Smooth muscle cell of the brain vasculature (primary cell): ENCODE results near the gene NCKAP5.

Experiments
- DNase-seq: peaks from one replicate; pipeline ENCODE4 v3.0.0-alpha.2; 2012; ENCODE audit warnings: low read depth, low spot score

Gene NCKAP5

GRCh38 chr2:133458280-133458679, 110.0 kb downstream of the NCKAP5 start:
- DNase-seq, result no peak

GRCh38 chr2:133457861-133458260, 110.4 kb downstream of the NCKAP5 start:
- no peak for DNase-seq

- DNase-seq, result no peak
Measured at GRCh38 chr2:133456971-133457370, 111.3 kb downstream of the NCKAP5 start.

GRCh38 chr2:133456156-133456555, 112.1 kb downstream of the NCKAP5 start:
- DNase-seq, result no peak

- no peak for DNase-seq
Measured at GRCh38 chr2:133453032-133453431, 115.2 kb downstream of the NCKAP5 start.

DNA sequence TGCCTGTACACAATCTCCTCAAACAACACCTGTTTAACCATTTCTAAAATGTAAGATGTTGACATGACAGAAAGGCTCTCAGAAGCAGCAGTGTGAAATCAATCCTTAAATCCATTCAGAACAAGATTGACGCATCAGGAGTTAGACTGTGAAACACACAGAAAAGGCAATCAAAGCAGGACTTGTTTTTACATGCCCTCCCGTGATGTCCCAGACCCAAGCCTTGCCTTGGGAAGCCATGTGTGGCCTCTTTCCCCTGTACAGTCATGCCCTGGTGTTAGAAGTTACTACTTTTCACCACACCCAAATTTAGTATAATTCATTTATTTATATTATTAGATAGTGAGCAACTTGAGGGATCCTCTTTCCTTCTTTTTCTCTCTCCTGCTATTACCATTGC, 115.7 kb downstream of the NCKAP5 start:
- no peak for DNase-seq

- DNase-seq, result no peak
Measured at GRCh38 chr2:133452146-133452545, 116.1 kb downstream of the NCKAP5 start.

DNA sequence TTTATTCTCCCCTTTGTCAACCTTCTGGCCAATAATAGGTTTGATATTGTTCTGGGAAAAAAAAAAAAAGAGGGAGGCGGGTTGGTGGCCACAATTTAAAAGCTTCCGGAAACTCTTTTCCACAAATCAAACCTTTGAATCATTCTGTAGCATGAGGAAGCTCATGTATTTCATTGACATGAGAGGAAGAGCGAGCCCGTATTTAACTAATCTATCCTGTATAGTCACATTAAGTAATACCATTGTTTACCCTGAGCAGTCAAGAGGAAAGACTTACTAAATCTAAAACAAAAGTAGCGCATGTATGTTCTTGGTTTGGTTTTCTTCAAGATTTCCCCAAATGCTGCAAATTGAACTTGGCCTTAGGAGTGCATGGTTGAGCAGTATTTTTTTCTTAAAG, 120.1 kb downstream of the NCKAP5 start:
- DNase-seq, result no peak

- no peak for DNase-seq
Measured at GRCh38 chr2:133447303-133447702, 121.0 kb downstream of the NCKAP5 start.

GRCh38 chr2:133444465-133444864, 123.8 kb downstream of the NCKAP5 start:
- DNase-seq, result no peak

DNA sequence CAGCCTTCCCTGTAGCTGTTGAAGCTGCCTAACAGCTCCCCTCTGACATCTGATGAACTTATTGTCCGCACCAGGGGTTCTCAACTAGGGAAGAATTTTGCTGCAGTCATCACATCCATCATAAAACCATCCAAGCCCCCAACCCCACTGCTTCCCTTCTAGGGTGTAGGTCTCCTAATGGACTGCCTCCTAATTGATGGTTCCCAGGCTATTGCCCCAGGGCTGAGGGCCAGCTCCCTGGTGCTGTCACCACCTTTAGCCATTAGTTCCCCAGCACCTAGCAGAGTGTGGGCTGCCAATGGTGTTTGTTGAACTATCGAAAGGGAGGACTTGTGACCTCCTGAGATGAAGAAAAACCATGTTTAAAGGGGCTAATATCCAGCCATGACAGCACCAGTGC, 125.9 kb downstream of the NCKAP5 start:
- no peak for DNase-seq

GRCh38 chr2:133439565-133439920, 128.7 kb downstream of the NCKAP5 start:
- no peak for DNase-seq

DNA sequence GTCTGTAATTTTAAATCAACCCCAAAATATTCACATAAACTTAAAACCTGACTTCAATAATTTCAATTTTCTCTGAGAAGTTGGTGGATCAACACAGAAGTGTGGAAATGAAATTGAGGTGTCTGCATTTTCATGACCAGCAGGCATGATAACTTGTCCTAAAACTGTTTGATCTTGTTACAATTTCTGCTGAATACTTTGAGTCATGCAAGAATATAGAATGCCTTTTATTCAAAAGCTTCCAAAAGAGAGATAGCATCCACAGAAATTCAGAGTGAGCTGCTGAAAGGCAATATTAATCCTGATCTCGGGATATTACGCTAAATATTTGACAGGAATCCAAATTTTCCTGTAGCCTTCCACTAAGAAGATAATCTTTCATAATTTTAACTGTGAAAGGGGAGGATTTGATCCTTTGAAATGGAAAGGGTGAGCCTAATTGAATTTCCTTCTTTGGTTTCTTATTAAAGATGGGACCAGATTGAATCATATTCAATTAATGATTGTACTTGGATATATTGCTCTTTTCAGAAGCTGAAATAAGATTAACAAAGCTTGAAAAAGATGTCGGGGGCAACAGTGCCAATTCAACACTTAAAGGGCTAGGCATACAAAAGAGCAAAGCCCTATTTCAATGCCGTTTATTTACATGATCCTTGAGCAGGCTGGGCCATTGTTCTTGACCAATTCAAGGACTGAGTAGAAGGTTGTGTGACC, 129.3 kb downstream of the NCKAP5 start:
- DNase-seq, result no peak

- no peak for DNase-seq
Measured at GRCh38 chr2:133438026-133438425, 130.2 kb downstream of the NCKAP5 start.

GRCh38 chr2:133437492-133437891, 130.8 kb downstream of the NCKAP5 start:
- DNase-seq, result no peak

GRCh38 chr2:133434959-133435668, 133.1 kb downstream of the NCKAP5 start:
- no peak for DNase-seq

DNA sequence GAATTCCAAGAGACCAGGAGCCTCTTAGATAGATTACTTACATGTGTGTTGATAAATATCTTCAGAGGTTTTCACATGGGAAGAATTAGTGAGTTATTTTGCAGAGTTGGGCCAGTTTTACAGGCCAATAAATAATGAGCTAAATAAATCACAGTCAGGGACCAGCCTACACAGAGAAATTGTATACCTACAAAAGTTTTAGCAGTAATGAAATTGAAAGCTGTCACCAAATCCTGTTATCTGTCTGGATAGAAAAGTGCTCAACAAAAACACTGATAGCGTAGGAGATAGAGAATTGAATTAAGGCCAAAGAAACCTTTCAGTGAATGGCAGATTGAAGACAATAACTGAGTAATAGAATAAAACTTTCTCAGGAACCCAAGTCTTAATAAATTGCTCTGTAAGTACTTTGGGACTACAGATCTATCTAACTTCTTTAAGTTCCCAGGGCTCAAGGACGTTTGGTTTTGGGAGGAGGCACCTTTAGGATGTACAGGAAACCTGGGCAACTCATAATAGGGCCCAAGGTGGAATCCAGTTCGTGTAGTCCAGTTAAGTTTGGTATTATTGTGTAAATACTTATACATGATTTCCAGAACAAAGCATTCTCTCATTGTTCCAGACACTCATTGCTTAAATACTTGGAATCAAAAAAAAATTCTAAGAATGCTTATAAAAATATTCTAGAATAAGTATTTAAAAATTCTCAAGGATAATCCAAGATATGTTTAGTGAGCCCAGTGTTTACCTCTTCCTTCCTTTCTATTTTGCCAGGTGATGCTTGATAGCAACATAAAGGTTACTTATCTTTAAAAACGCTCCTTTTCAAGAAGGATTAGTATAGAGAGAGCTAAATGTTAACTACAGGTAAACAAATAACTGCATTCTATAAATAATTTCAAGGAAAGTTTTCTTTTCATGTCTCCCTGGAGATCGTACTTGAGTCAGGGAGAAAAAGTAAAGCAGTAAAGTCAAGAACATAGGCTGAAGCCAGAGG, 134.5 kb downstream of the NCKAP5 start:
- no peak for DNase-seq

GRCh38 chr2:133432778-133433177, 135.5 kb downstream of the NCKAP5 start:
- DNase-seq, result no peak

- no peak for DNase-seq
Measured at GRCh38 chr2:133431289-133431688, 137.0 kb downstream of the NCKAP5 start.

DNA sequence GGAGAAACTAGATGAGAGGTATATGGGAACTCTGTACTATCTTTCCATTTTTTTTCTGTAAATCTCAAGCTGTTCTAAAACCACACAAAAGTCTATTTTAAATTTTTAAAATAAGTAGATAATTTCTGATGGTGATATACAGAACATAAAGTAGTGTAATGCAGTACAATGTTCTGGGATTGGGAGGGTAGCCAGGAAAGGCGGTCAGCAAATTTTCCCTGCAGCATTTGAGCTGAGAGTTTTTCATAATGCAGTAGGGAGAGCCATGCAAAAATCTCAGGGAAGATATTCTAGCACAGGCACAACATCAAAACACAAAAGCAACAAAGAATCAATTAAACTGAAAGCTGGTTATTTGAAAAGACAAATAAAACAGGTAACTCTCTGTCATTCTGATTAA, 141.5 kb downstream of the NCKAP5 start:
- DNase-seq, result no peak

GRCh38 chr2:133425612-133426011, 142.7 kb downstream of the NCKAP5 start:
- DNase-seq, result no peak

DNA sequence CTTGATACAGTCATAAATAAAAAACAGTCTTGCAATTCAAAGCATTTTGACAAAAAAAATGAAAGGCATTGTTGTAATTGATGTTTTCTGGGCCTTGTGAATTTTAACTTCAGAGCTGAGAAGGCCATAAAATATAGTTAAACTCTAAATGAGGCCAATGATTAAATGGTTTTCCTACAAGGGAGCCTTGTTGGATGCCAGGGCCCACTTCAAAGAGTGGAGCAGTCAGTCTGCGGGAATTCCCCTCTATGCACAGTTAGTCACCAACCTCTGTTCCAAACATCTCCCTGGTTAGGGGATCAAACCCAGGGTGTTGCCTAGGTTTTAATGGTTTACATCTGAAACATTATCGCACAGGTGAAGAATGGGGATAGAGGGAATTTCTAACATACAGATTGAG, 143.4 kb downstream of the NCKAP5 start:
- DNase-seq, result no peak
